ENCODE data around the gene ATN1. TPM values are rescaled to one million over a fixed set of nuclear protein-coding genes. Genes with fewer than 3 reads are reported as not detected.

The ATN1 gene
- total and polyA plus RNA-seq, 9 of the 15 experiments (the other 6 are each of a cell fraction or from before 2014, with no cell fraction given) = 0.15 to 49.8 (median 2.7) TPM

DNA sequence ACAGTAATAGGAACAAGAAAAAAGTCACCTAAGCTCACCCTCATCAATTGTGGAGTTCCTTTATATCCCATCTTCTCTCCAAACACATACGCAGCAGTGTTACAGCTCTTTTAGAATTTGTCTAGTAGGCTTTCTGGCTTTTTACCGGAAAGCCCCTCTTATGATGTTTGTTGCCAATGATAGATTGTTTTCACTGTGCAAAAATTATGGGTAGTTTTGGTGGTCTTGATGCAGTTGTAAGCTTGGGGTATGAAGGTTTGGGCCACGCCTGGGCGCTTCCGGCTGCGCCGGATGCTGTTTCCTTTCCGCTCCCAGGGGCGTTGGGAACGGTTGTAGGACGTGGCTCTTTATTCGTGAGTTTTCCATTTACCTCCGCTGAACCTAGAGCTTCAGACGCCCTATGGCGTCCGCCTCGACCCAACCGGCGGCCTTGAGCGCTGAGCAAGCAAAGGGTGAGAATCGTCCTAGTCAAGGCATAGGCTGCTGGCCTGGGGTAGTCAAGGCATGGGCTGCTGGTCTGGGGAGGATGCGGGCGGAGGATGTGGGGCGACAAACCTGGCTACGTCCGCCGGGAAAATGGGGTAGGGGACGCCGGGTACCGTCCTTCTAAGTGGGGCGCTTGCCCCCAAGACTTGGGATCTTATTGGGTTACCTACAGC is 16.1 kb downstream of the ATN1 start, which contains the start of the genes C12orf57 and RNU7-1 (continued):
- TF ChIP-seq SMAD1 (IDR thresholded peaks at IDR 0.05; ENCODE audit: low read depth, low read length, partially characterized antibody) (peak; percentile 99), RBM39 (optimal IDR thresholded peaks at IDR 0.05; ENCODE audit: low read depth, low read length) (peak; percentile 88), ZNF75A (CRISPR knock-in tag; IDR thresholded peaks at IDR 0.05) (peak; percentile 72), ZBTB8A (IDR thresholded peaks at IDR 0.05; ENCODE audit: partially characterized antibody) (no peak), POLR2B (IDR thresholded peaks at IDR 0.05; ENCODE audit: low read depth, partially characterized antibody) (peak; percentile 99), MYC (IDR thresholded peaks at IDR 0.05; ENCODE audit: low read depth, low read length) (no peak; the same call in 1 of the 2 replicates), MYC (CRISPR knock-in tag; IDR thresholded peaks at IDR 0.05; ENCODE audit: borderline replicate concordance, low read depth) (peak; percentile 85; the same call in 1 of the 2 replicates), HNRNPH1 (optimal IDR thresholded peaks at IDR 0.05; ENCODE audit: low read depth, low read length) (no peak), SMARCC2 (IDR thresholded peaks at IDR 0.05; ENCODE audit: low read depth) (no peak), CC2D1A (IDR thresholded peaks at IDR 0.05) (no peak), ZNF445 (CRISPR knock-in tag; IDR thresholded peaks at IDR 0.05; ENCODE audit: low read depth) (peak; percentile 97), ZFX (CRISPR knock-in tag; IDR thresholded peaks at IDR 0.05) (no peak), STAT5B (CRISPR knock-in tag; IDR thresholded peaks at IDR 0.05) (no peak), ILF3 (IDR thresholded peaks at IDR 0.05; ENCODE audit: borderline replicate concordance) (peak; percentile 99)
- TF ChIP-seq, protein P1, sequence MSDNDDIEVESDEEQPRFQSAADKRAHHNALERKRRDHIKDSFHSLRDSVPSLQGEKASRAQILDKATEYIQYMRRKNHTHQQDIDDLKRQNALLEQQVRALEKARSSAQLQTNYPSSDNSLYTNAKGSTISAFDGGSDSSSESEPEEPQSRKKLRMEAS (CRISPR knock-in tag; IDR thresholded peaks at IDR 0.05) = no peak
- TF ChIP-seq, protein P2, sequence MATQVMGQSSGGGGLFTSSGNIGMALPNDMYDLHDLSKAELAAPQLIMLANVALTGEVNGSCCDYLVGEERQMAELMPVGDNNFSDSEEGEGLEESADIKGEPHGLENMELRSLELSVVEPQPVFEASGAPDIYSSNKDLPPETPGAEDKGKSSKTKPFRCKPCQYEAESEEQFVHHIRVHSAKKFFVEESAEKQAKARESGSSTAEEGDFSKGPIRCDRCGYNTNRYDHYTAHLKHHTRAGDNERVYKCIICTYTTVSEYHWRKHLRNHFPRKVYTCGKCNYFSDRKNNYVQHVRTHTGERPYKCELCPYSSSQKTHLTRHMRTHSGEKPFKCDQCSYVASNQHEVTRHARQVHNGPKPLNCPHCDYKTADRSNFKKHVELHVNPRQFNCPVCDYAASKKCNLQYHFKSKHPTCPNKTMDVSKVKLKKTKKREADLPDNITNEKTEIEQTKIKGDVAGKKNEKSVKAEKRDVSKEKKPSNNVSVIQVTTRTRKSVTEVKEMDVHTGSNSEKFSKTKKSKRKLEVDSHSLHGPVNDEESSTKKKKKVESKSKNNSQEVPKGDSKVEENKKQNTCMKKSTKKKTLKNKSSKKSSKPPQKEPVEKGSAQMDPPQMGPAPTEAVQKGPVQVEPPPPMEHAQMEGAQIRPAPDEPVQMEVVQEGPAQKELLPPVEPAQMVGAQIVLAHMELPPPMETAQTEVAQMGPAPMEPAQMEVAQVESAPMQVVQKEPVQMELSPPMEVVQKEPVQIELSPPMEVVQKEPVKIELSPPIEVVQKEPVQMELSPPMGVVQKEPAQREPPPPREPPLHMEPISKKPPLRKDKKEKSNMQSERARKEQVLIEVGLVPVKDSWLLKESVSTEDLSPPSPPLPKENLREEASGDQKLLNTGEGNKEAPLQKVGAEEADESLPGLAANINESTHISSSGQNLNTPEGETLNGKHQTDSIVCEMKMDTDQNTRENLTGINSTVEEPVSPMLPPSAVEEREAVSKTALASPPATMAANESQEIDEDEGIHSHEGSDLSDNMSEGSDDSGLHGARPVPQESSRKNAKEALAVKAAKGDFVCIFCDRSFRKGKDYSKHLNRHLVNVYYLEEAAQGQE (IDR thresholded peaks at IDR 0.05; ENCODE audit: borderline replicate concordance) = no peak
- TF ChIP-seq, protein P2 (CRISPR knock-in tag; IDR thresholded peaks at IDR 0.05; ENCODE audit: low read depth) = no peak; the same call in 1 of the 2 replicates

Data from K562 (cell line).